Peyer's patch (tissue), 4 donors: Measurements from ENCODE around the gene RBM15. TPM values are rescaled to one million over a fixed set of nuclear protein-coding genes. Genes with fewer than 3 reads are reported as not detected.

Experiments used
- DNase-seq, 3 donors: peaks; one replicate each; pipeline ENCODE4 v3.0.0-alpha.2; 2017 to 2019
- H3K27ac ChIP-seq, 4 donors: fragments of 200-600 bp; sonication (generic); one replicate each; pipeline ENCODE4 v1.5.1; 2016 to 2019
- H3K27me3 ChIP-seq, 2 donors: fragments of 200-600 bp; sonication (generic); one replicate each; pipeline ENCODE4 v1.5.1; 2019
- H3K36me3 ChIP-seq, 3 donors: fragments of 200-600 bp; sonication (generic); one replicate each; pipeline ENCODE4 v1.5.1; 2016 to 2019
- H3K4me1 ChIP-seq, 4 donors: fragments of 200-600 bp; sonication (generic); one replicate each; pipeline ENCODE4 v1.5.1; 2016 to 2019
- H3K4me3 ChIP-seq, 4 donors: fragments of 200-600 bp; sonication (generic); 1 replicate in 3 of 4; 2 replicates in 1 of 4; pipeline ENCODE4 v1.5.1; 2016 to 2019; ENCODE audit warnings: mild to moderate bottlenecking in 1 of 4
- H3K9me3 ChIP-seq, 4 donors: fragments of 200-600 bp; sonication (generic); one replicate each; pipeline ENCODE4 v1.5.1; 2016 to 2019; ENCODE audit warnings: mild to moderate bottlenecking in 1 of 4
- CTCF ChIP-seq, 6 experiments: fragments of 450-650 bp in 4 of 6; fragments of 200-600 bp in 2 of 6; sonication (generic) in 1 of 6; IDR thresholded peaks; one replicate each; pipeline ENCODE4 v1.5.1; 2017 to 2019; ENCODE audit warnings: antibody characterized with exemption in 6 of 6, mild to moderate bottlenecking in 3 of 6, moderate library complexity in 1 of 6
- POLR2A ChIP-seq, 2 donors: fragments of 450-650 bp; IDR thresholded peaks; one replicate each; pipeline ENCODE4 v1.5.1; 2017; ENCODE audit warnings: antibody characterized with exemption in 2 of 2, mild to moderate bottlenecking in 2 of 2, moderate library complexity in 2 of 2
- total RNA-seq, 4 donors: library from RNA; depleted of rRNA; stranded (reverse); fragments of >200 nt; gene quantifications; one replicate each; pipeline ENCODE4 v1.1.0, GENCODE V29; 2016

Gene RBM15
- total RNA-seq, 4 donors from 2014 or later, result 49.2 to 97.6 (median 80.9) TPM

DNA sequence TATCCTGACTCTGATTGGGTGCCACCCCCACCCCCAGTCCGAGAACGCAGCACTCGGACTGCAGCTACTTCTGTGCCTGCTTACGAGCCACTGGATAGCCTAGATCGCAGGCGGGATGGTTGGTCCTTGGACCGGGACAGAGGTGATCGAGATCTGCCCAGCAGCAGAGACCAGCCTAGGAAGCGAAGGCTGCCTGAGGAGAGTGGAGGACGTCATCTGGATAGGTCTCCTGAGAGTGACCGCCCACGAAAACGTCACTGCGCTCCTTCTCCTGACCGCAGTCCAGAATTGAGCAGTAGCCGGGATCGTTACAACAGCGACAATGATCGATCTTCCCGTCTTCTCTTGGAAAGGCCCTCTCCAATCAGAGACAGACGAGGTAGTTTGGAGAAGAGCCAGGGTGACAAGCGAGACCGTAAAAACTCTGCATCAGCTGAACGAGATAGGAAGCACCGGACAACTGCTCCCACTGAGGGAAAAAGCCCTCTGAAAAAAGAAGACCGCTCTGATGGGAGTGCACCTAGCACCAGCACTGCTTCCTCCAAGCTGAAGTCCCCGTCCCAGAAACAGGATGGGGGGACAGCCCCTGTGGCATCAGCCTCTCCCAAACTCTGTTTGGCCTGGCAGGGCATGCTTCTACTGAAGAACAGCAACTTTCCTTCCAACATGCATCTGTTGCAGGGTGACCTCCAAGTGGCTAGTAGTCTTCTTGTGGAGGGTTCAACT, 2.1 kb downstream of the RBM15 start:
- Histone ChIP-seq H3K27me3 (no peaks in the 10 kb centered on the region), H3K4me3 (peak overlapping the region in 2 of 4 donors; percentile 14 to 89), H3K36me3 (peaks cover 0 to 20% (median 0%) of the 10 kb centered on the region in 3 donors), H3K27ac (no peak overlapping the region), H3K4me1 (peaks cover 0 to 46% (median 18%) of the 10 kb centered on the region in 4 donors), H3K9me3 (no peaks in the 10 kb centered on the region)
- DNase-seq, result peak in 1 of 3 donors; percentile 44
- no peak for TF ChIP-seq POLR2A (IDR thresholded peaks at IDR 0.05)
- TF ChIP-seq CTCF (IDR thresholded peaks at IDR 0.05), result no peak

DNA sequence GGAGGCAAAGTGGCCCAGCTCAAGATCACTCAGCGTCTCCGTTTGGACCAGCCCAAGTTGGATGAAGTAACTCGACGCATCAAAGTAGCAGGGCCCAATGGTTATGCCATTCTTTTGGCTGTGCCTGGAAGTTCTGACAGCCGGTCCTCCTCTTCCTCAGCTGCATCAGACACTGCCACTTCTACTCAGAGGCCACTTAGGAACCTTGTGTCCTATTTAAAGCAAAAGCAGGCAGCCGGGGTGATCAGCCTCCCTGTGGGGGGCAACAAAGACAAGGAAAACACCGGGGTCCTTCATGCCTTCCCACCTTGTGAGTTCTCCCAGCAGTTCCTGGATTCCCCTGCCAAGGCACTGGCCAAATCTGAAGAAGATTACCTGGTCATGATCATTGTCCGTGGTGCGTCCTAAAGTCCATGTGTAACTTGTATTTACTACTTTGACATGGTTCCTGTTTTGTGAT, 2.7 kb downstream of the RBM15 start:
- peak in 1 of 3 donors; percentile 43 for DNase-seq
- Histone ChIP-seq H3K27ac (no peak overlapping the region), H3K4me1 (peaks cover 0 to 46% (median 18%) of the 10 kb centered on the region in 4 donors), H3K4me3 (peak overlapping the region in 2 of 4 donors; percentile 14 to 21), H3K27me3 (no peaks in the 10 kb centered on the region), H3K9me3 (no peaks in the 10 kb centered on the region), H3K36me3 (peaks cover 0 to 20% (median 0%) of the 10 kb centered on the region in 3 donors)
- TF ChIP-seq POLR2A (IDR thresholded peaks at IDR 0.05), result no peak
- TF ChIP-seq CTCF (IDR thresholded peaks at IDR 0.05), result no peak

GRCh38 chr1:110343249-110343648, 4.1 kb downstream of the RBM15 start:
- Histone ChIP-seq H3K27me3 (no peaks in the 10 kb centered on the region), H3K9me3 (no peaks in the 10 kb centered on the region), H3K4me3 (peak overlapping the region in 1 of 4 donors; percentile 21), H3K4me1 (peaks cover 0 to 57% (median 18%) of the 10 kb centered on the region in 4 donors), H3K27ac (no peak overlapping the region), H3K36me3 (peaks cover 0 to 29% (median 0%) of the 10 kb centered on the region in 3 donors)
- TF ChIP-seq POLR2A (IDR thresholded peaks at IDR 0.05), result no peak
- TF ChIP-seq CTCF (IDR thresholded peaks at IDR 0.05), result no peak
- DNase-seq, result no peak

DNA sequence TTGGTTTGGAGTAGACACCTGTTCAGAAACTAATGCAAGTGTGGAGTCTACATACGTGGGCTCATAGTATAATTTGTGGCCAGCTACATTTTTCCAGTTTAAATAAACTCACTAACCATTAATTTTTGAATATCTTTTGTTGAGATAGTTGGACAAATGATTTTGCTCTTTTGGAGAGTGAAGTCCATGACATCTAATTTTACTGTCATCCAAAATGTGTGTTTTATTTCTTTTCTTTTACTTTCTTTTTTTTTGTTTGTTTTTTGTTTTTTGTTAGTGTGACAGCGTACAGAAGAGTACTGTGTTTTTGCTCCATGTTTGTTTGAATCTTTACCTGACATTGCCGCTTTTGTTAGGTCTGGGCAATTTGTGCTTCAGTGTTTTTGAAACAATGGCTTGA, 5.0 kb downstream of the RBM15 start:
- Histone ChIP-seq H3K36me3 (peaks cover 0 to 29% (median 0%) of the 10 kb centered on the region in 3 donors), H3K27ac (no peak overlapping the region), H3K27me3 (no peaks in the 10 kb centered on the region), H3K9me3 (no peaks in the 10 kb centered on the region), H3K4me1 (peaks cover 0 to 64% (median 18%) of the 10 kb centered on the region in 4 donors), H3K4me3 (no peak overlapping the region)
- DNase-seq, result no peak
- no peak for TF ChIP-seq CTCF (IDR thresholded peaks at IDR 0.05)

DNA sequence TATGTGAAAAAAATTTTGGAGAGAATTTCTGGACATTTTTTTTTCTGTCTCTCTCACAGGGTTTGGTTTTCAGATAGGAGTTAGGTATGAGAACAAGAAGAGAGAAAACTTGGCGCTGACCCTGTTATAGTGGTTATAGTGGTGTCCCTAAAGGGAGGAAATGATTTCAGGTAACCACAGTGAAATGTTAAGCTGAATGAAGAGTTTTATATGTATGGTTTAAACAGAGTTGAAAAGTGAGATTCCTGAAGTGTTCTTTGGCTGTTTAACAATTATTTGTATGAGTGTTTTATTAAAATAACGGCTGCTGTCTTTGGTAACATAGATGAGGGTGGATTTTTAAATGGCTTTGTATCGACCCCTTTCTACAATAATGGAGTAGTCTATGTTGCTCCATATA, 6.3 kb downstream of the RBM15 start:
- H3K27ac ChIP-seq, result no peak overlapping the region
- H3K27me3 ChIP-seq, result no peaks in the 10 kb centered on the region
- H3K4me3 ChIP-seq, result no peak overlapping the region
- TF ChIP-seq POLR2A (IDR thresholded peaks at IDR 0.05) (no peak), CTCF (IDR thresholded peaks at IDR 0.05) (no peak)
- H3K36me3 ChIP-seq, result peaks cover 0 to 29% (median 0%) of the 10 kb centered on the region in 3 donors
- DNase-seq, result no peak
- peaks cover 0 to 60% (median 15%) of the 10 kb centered on the region in 4 donors for H3K4me1 ChIP-seq
- H3K9me3 ChIP-seq, result no peaks in the 10 kb centered on the region
